Cortex of kidney (tissue), 1 donor: ENCODE results near the gene ASCL5.

ENCODE experiments used
- DNase-seq: peaks from one replicate; lab custom pipeline; 2025; lab: John Stamatoyannopoulos, UW

ASCL5 gene

GRCh38 chr1:201110616-201111015 is 16.4 kb downstream of the ASCL5 start:
- no peak for DNase-seq

- no peak for DNase-seq
Observed at GRCh38 chr1:201110138-201110537, 16.8 kb downstream of the ASCL5 start.

GRCh38 chr1:201109651-201110050 is 17.3 kb downstream of the ASCL5 start:
- DNase-seq: no peak

GRCh38 chr1:201108614-201109013 is 18.4 kb downstream of the ASCL5 start:
- no peak for DNase-seq

- no peak for DNase-seq
Observed at GRCh38 chr1:201105688-201106087, 21.3 kb downstream of the ASCL5 start.

- DNase-seq: no peak
Observed at GRCh38 chr1:201104141-201104540, 22.8 kb downstream of the ASCL5 start.

GRCh38 chr1:201103666-201104065 is 23.3 kb downstream of the ASCL5 start:
- no peak for DNase-seq

GRCh38 chr1:201100169-201100930 is 26.6 kb downstream of the ASCL5 start:
- no peak for DNase-seq

GRCh38 chr1:201098992-201099677 is 27.8 kb downstream of the ASCL5 start:
- no peak for DNase-seq

GRCh38 chr1:201096977-201097856 is 29.8 kb downstream of the ASCL5 start:
- DNase-seq: no peak

- no peak for DNase-seq
Observed at GRCh38 chr1:201096041-201096461, 30.9 kb downstream of the ASCL5 start.

- no peak for DNase-seq
Observed at GRCh38 chr1:201095581-201095980, 31.4 kb downstream of the ASCL5 start.

- no peak for DNase-seq
Observed at GRCh38 chr1:201094832-201095231, 32.2 kb downstream of the ASCL5 start.

GRCh38 chr1:201093962-201094361 is 33.0 kb downstream of the ASCL5 start:
- DNase-seq: no peak

GRCh38 chr1:201093561-201093960 is 33.4 kb downstream of the ASCL5 start:
- DNase-seq: no peak

- no peak for DNase-seq
Observed at GRCh38 chr1:201092738-201093137, 34.2 kb downstream of the ASCL5 start.

- DNase-seq: no peak
Observed at GRCh38 chr1:201091256-201091655, 35.7 kb downstream of the ASCL5 start.

GRCh38 chr1:201090541-201090940 is 36.4 kb downstream of the ASCL5 start:
- DNase-seq: no peak

- no peak for DNase-seq
Observed at GRCh38 chr1:201089596-201089995, 37.4 kb downstream of the ASCL5 start.

- no peak for DNase-seq
Observed at GRCh38 chr1:201088901-201089525, 38.0 kb downstream of the ASCL5 start.

- no peak for DNase-seq
Observed at GRCh38 chr1:201088395-201088794, 38.6 kb downstream of the ASCL5 start.
